Lung (tissue), 12 donors: ENCODE data around the gene TMEM144. TPM values are rescaled to one million over a fixed set of nuclear protein-coding genes. Genes with fewer than 3 reads are reported as not detected.

Source experiments
- ATAC-seq: fragments of 200-7000 bp; cut with Tn5 transposase; one replicate; pipeline ENCODE4 v1.9.1; 2020; ENCODE audit warnings: moderate number of reproducible peaks; ENCODE audit not compliant: insufficient read depth, low FRiP score
- DNase-seq, 3 donors: peaks; one replicate each; pipeline ENCODE4 v3.0.0-alpha.2; 2013 to 2017
- H3K27ac ChIP-seq, 2 donors: one replicate each; pipeline ENCODE4 v1.5.1; 2013; ENCODE audit warnings: mild to moderate bottlenecking in 2 of 2, moderate library complexity in 2 of 2, control low read depth in 1 of 2, inconsistent platforms in 1 of 2, low read depth in 1 of 2, low read length in 1 of 2
- H3K27me3 ChIP-seq, 3 donors: one replicate each; pipeline ENCODE4 v1.5.1; 2013; ENCODE audit warnings: low read length in 2 of 3; ENCODE audit not compliant: control insufficient read depth in 3 of 3, insufficient read depth in 3 of 3
- H3K36me3 ChIP-seq, 4 donors: one replicate each; pipeline ENCODE4 v1.5.1; 2013; ENCODE audit warnings: low read length in 4 of 4, mild to moderate bottlenecking in 1 of 4, moderate library complexity in 1 of 4; ENCODE audit not compliant: control insufficient read depth in 4 of 4, insufficient read depth in 4 of 4
- H3K4me1 ChIP-seq, 5 donors: one replicate each; pipeline ENCODE4 v1.5.1; 2013; ENCODE audit warnings: low read length in 5 of 5, mild to moderate bottlenecking in 2 of 5, moderate library complexity in 1 of 5; ENCODE audit not compliant: control insufficient read depth in 5 of 5, insufficient read depth in 5 of 5
- H3K4me3 ChIP-seq: one replicate; pipeline ENCODE4 v1.5.1; 2013; ENCODE audit warnings: mild to moderate bottlenecking, control low read depth, moderate library complexity
- H3K9ac ChIP-seq, 2 donors: one replicate each; pipeline ENCODE4 v1.5.1; 2013; ENCODE audit warnings: low read length in 2 of 2, control low read depth in 1 of 2; ENCODE audit not compliant: insufficient read depth in 1 of 2
- H3K9me3 ChIP-seq, 4 donors: one replicate each; pipeline ENCODE4 v1.5.1; 2013; ENCODE audit warnings: low read length in 3 of 4, mild to moderate bottlenecking in 1 of 4, moderate library complexity in 1 of 4; ENCODE audit not compliant: control insufficient read depth in 4 of 4, insufficient read depth in 3 of 4
- WGBS, 2 donors: extraction: QIAGEN DNeasy Blood & Tissue Kit; methylation state at CpG; one replicate each; pipeline ENCODE4 v1.1.7; 2013; 5-methylcytosine and 5-hydroxymethylcytosine counted together
- polyA plus RNA-seq, 2 donors: library from polyadenylated mRNA; stranded (reverse); fragments of 200-250 nt; gene quantifications; one replicate each; pipeline ENCODE4 v1.2.1, GENCODE V29; 2013
- total RNA-seq, 2 donors: library from RNA; depleted of rRNA in 1 of 2; stranded (reverse); fragments of >200 nt in 1 of 2; gene quantifications; one replicate each; pipeline ENCODE4 v1.2.1, GENCODE V29; 2014 to 2021
- TF ChIP-seq, protein P1 (sequence below): IDR thresholded peaks from 2 replicates; pipeline ENCODE4 v1.5.1; 2012; ENCODE audit warnings: mild to moderate bottlenecking; ENCODE audit errors: control extremely low read depth, extremely low read depth
- donor health status: control.
- donor health status: control.
- donor health status: Bipolar disorder and iron deficiency.
- donor health status: healthy.
- donor health status: DM: yes; HTN: yes; CAD: no.

The TMEM144 gene
- total and polyA plus RNA-seq, 4 donors, result 3.7 to 17.3 (median 11.6) TPM

DNA sequence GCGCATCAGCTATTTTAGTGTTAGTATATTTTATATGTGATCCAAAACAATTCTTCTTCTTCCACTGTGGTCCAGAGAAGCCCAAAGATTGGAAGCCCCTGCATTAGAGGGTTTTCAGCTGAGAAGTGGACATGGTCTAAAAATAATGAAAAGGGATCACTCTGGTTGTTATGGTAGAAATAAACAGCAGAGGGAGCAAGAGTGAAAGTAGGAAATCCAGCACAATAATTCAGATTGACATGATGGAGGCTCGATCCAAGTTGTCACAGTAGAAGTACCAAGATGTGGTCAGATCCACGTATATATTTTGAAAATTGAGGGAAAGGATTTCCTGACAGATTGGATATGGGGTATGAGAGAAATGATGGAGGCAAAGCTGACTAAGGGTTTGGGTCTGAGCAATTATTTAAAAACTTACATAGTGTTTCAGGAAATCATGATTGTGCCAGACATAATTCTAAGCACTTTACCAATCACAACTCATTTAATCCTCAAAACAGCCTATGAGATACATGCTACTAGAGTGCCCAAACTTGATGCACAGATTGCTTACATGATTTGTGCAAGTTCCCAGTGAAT lies 17.0 kb upstream of the TMEM144 start:
- no peaks in the 10 kb centered on the region for H3K36me3 ChIP-seq
- no peaks in the 10 kb centered on the region for H3K4me1 ChIP-seq
- no peak for ATAC-seq
- H3K9ac ChIP-seq, result no peak overlapping the region
- WGBS, 2 donors, result 34% methylated on average over 3 of the region's 3 CpGs
- no peaks in the 10 kb centered on the region for H3K9me3 ChIP-seq
- H3K27me3 ChIP-seq, result no peaks in the 10 kb centered on the region
- TF ChIP-seq, protein P1, sequence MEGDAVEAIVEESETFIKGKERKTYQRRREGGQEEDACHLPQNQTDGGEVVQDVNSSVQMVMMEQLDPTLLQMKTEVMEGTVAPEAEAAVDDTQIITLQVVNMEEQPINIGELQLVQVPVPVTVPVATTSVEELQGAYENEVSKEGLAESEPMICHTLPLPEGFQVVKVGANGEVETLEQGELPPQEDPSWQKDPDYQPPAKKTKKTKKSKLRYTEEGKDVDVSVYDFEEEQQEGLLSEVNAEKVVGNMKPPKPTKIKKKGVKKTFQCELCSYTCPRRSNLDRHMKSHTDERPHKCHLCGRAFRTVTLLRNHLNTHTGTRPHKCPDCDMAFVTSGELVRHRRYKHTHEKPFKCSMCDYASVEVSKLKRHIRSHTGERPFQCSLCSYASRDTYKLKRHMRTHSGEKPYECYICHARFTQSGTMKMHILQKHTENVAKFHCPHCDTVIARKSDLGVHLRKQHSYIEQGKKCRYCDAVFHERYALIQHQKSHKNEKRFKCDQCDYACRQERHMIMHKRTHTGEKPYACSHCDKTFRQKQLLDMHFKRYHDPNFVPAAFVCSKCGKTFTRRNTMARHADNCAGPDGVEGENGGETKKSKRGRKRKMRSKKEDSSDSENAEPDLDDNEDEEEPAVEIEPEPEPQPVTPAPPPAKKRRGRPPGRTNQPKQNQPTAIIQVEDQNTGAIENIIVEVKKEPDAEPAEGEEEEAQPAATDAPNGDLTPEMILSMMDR, result peak; percentile 46
- no peak overlapping the region for H3K4me3 ChIP-seq
- no peak overlapping the region for H3K27ac ChIP-seq
- DNase-seq, result peak in 2 of 3 donors; percentile 31 to 43

DNA sequence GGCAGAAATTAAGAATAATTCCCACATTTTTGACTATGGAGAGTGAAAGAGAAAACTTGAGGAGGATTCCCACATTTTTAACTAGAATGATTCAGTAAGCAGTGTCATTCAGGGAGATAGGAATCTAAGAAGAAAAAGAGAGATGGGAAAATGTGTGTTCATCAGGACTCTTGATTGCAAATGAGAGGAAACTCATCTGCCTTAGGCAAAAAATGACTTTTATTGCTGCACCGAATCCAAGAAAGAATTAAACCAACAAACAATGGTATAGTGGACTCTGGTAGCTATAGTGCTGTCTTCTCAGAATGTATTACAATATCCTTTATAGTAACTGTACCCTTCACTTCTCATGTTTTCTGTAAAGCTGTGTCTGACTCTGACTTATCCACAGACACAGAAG lies 15.0 kb upstream of the TMEM144 start:
- TF ChIP-seq, protein P1, result no peak
- DNase-seq (no peak), ATAC-seq (no peak)
- Histone ChIP-seq H3K9ac (no peak overlapping the region), H3K36me3 (peaks cover 0 to 4% (median 0%) of the 10 kb centered on the region in 4 donors), H3K27me3 (no peaks in the 10 kb centered on the region), H3K4me3 (no peak overlapping the region), H3K9me3 (no peaks in the 10 kb centered on the region), H3K4me1 (no peaks in the 10 kb centered on the region), H3K27ac (no peak overlapping the region)
- WGBS, 2 donors, result 94 to 100% methylated on average over 1 of the region's 1 CpG

DNA sequence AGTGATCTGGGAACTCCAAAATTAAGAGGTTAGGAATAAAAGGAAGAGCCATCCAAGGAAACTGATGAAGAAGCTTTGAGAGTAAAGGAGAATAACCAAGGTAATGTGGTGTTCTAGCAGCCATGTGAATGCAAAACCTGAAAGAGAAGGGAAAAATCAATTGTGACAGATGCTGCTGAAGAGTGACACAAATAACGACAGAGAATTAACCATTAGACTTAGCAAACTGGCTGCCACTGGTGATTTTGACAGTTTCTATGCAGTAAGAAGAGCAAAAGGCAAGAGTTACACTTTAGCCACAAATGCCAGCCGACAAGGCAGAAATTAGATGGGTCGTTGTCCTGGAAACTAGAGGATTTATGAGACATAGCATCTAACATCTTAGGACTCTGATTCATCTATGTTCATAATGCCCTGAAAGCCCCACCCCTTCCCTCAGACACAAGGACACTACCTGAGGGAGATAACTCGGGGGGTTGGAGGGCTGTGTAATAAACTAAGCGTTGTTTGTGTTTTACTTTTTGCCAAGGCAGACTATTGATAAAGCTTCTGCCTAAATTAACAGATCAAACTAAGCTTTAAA lies 13.0 kb upstream of the TMEM144 start:
- H3K4me3 ChIP-seq, result no peak overlapping the region
- ATAC-seq (no peak), DNase-seq (no peak)
- WGBS, 2 donors, result 91 to 92% methylated on average over 5 of the region's 5 CpGs
- H3K4me1 ChIP-seq, result no peaks in the 10 kb centered on the region
- no peaks in the 10 kb centered on the region for H3K9me3 ChIP-seq
- H3K36me3 ChIP-seq, result peaks cover 0 to 4% (median 0%) of the 10 kb centered on the region in 4 donors
- H3K9ac ChIP-seq, result no peak overlapping the region
- TF ChIP-seq, protein P1, result no peak
- H3K27me3 ChIP-seq, result no peaks in the 10 kb centered on the region
- H3K27ac ChIP-seq, result no peak overlapping the region
